Mucosa of descending colon (tissue), 3 donors: ENCODE data around the gene CELF2. TPM values are rescaled to one million over a fixed set of nuclear protein-coding genes. Genes with fewer than 3 reads are reported as not detected.
A peak's percentile ranks its signal among the peaks of the same experiment; 100 is the strongest.

Experiments
- ATAC-seq: fragments of 200-7000 bp; cut with Tn5 transposase; one replicate; pipeline ENCODE4 v1.9.1; 2020; ENCODE audit warnings: mild to moderate bottlenecking, moderate library complexity
- DNase-seq, 3 donors: peaks; one replicate each; pipeline ENCODE4 v3.0.0-alpha.2; 2020
- H3K36me3 ChIP-seq: fragments of 200-600 bp; one replicate; pipeline ENCODE4 v1.8.0; 2021; ENCODE audit warnings: low read depth, mild to moderate bottlenecking
- H3K4me1 ChIP-seq: fragments of 200-600 bp; one replicate; pipeline ENCODE4 v1.8.0; 2021; ENCODE audit warnings: low read depth, mild to moderate bottlenecking
- H3K4me3 ChIP-seq: fragments of 200-600 bp; one replicate; pipeline ENCODE4 v1.8.0; 2021; ENCODE audit warnings: mild to moderate bottlenecking
- H3K9me3 ChIP-seq: fragments of 200-600 bp; one replicate; pipeline ENCODE4 v1.8.0; 2021; ENCODE audit warnings: mild to moderate bottlenecking
- CTCF ChIP-seq: fragments of 200-600 bp; IDR thresholded peaks from one replicate; pipeline ENCODE4 v1.8.0; 2022; ENCODE audit warnings: antibody characterized with exemption, mild to moderate bottlenecking
- intact Hi-C, 2 donors: fragments of 100-400 bp; cut with DNase I in 1 of 2; cut with micrococcal nuclease in 1 of 2; formaldehyde crosslinking; loops; one replicate each; pipeline versions ENCODE4 v1.11.0 to v1.11.1; 2022; cut with DNase I, micrococcal nuclease
- total RNA-seq, 3 donors: library from RNA; stranded (reverse); fragmentation: NEBNext Ultra II Directional in 2 of 3; extraction: Animal tissue kit (Norgen Biotek cat#: 25700) in 2 of 3; gene quantifications; one replicate each; pipeline versions ENCODE4 v1.2.1 to v1.2.4, GENCODE V29; 2021 to 2023
- donor health status: DM: no; HTN: no; CAD: no; lungs with moderate emphysema.
- donor health status: DM: no; HTN: no; CAD: no.
- donor health status: DM: no; HTN: yes; CAD: no.

The CELF2 gene
- total RNA-seq, 3 donors from 2014 or later = 31.4 to 56.5 (median 36.1) TPM

DNA sequence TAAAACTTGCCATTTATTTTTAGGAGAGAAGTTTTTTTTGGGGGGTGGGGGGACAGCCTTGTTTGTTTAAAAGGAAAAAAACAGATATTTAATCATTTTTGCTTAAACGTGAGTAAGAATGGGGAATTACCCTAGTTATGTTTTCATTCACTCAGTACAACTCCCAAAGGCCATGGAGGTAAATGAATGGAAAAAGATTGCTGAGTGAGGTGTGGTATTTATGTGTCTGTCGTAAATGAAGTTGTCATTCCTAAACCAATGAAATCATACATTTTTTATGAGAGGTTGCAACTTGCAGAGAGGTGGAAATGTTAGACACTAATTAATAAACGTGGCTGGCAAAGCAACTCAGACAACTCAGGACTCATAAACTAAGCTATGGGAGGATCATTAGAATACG lies 218.1 kb downstream of the CELF2 start:
- Histone ChIP-seq H3K36me3 (no peaks in the 10 kb centered on the region), H3K4me1 (peaks cover 4% of the 10 kb centered on the region), H3K4me3 (no peak overlapping the region), H3K9me3 (no peaks in the 10 kb centered on the region)
- DNase-seq (no peak), ATAC-seq (no peak)
- TF ChIP-seq CTCF = no peak
- intact Hi-C loops = no loop called here

- no peak for TF ChIP-seq CTCF
- DNase-seq (no peak), ATAC-seq (peak; percentile 19)
- Histone ChIP-seq H3K9me3 (no peaks in the 10 kb centered on the region), H3K4me3 (no peak overlapping the region), H3K4me1 (peaks cover 4% of the 10 kb centered on the region), H3K36me3 (no peaks in the 10 kb centered on the region)
- intact Hi-C loops = no loop called here
Observed at GRCh38 chr10:11236234-11236633, 218.6 kb downstream of the CELF2 start.

GRCh38 chr10:11237571-11237970 lies 219.9 kb downstream of the CELF2 start:
- Histone ChIP-seq H3K4me1 (peaks cover 4% of the 10 kb centered on the region), H3K9me3 (no peaks in the 10 kb centered on the region), H3K36me3 (no peaks in the 10 kb centered on the region), H3K4me3 (no peak overlapping the region)
- no peak for TF ChIP-seq CTCF
- ATAC-seq (no peak), DNase-seq (no peak)
- intact Hi-C loops = no loop called here

- Histone ChIP-seq H3K9me3 (no peaks in the 10 kb centered on the region), H3K36me3 (no peaks in the 10 kb centered on the region), H3K4me1 (peaks cover 4% of the 10 kb centered on the region), H3K4me3 (no peak overlapping the region)
- TF ChIP-seq CTCF = no peak
- intact Hi-C loops = no loop called here
- DNase-seq (no peak), ATAC-seq (no peak)
Observed at GRCh38 chr10:11238893-11239292, 221.2 kb downstream of the CELF2 start.

DNA sequence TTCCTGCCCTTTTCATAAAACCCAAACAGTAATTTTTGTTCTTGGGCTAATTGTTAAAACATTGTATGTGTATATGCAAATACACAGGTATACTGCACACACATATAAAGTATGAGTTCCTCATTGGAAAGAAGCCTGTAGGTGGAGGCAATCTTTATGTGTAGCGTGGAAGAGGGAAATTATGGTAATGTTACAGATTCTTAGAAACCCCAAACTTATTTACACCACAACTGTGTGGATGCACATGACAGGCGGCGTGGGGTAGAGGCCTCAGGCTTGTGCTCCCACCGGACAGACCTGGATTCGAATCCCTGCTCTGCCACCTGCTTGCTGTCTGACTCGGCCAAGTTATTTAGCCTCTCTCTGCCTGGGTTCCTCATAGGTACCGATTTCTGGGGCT lies 223.0 kb downstream of the CELF2 start:
- ATAC-seq (no peak), DNase-seq (no peak)
- no peaks in the 10 kb centered on the region for H3K9me3 ChIP-seq
- no peak overlapping the region for H3K4me3 ChIP-seq
- intact Hi-C loops = no loop called here
- no peaks in the 10 kb centered on the region for H3K36me3 ChIP-seq
- H3K4me1 ChIP-seq = peaks cover 4% of the 10 kb centered on the region
- TF ChIP-seq CTCF = no peak
